Measurements from ENCODE around the gene CHCHD6. TPM values are rescaled to one million over a fixed set of nuclear protein-coding genes. Genes with fewer than 3 reads are reported as not detected.

Gene CHCHD6
- total and polyA plus RNA-seq, 12 donors, result 5.2 to 27.0 (median 10.2) TPM

DNA sequence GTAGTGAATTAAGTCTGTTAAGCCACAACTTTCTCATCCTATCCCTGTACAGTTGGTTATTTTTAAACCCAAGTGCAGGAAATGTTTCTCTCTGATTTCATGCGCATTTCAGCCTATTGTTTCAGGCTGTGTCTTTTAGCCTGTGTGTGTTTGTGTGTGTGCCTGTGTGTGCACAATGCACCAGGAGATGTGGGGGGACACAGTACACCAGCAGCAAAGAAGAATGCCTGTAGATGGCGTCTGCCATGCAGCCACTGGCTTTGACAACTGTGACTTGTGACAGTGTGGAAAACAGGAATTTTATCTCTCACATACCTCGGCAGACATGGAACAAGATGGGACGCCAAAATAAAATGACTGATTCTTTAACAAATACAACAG lies 235.3 kb downstream of the CHCHD6 start:
- intact Hi-C loops (cut with DNase I), result no loop called here
- no peaks in the 10 kb centered on the region for H3K36me3 ChIP-seq
- peaks cover 6 to 34% (median 31%) of the 10 kb centered on the region in 9 donors for H3K4me1 ChIP-seq
- H3K9me3 ChIP-seq, result no peaks in the 10 kb centered on the region
- TF ChIP-seq, protein P1, sequence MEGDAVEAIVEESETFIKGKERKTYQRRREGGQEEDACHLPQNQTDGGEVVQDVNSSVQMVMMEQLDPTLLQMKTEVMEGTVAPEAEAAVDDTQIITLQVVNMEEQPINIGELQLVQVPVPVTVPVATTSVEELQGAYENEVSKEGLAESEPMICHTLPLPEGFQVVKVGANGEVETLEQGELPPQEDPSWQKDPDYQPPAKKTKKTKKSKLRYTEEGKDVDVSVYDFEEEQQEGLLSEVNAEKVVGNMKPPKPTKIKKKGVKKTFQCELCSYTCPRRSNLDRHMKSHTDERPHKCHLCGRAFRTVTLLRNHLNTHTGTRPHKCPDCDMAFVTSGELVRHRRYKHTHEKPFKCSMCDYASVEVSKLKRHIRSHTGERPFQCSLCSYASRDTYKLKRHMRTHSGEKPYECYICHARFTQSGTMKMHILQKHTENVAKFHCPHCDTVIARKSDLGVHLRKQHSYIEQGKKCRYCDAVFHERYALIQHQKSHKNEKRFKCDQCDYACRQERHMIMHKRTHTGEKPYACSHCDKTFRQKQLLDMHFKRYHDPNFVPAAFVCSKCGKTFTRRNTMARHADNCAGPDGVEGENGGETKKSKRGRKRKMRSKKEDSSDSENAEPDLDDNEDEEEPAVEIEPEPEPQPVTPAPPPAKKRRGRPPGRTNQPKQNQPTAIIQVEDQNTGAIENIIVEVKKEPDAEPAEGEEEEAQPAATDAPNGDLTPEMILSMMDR (IDR thresholded peaks at IDR 0.05), result peak in 5 of 9 donors; percentile 11 to 40 (median 35)
- ATAC-seq (peak in 5 of 8 donors; percentile 23 to 59 (median 52)), DNase-seq (no peak)
- no peak overlapping the region for H3K4me3 ChIP-seq
- H3K27me3 ChIP-seq, result no peaks in the 10 kb centered on the region
- H3K27ac ChIP-seq, result peak overlapping the region in 2 of 10 donors; percentile 0 to 15
- 23 to 38% methylated on average over 4 of the region's 4 CpGs for WGBS, 2 donors

DNA sequence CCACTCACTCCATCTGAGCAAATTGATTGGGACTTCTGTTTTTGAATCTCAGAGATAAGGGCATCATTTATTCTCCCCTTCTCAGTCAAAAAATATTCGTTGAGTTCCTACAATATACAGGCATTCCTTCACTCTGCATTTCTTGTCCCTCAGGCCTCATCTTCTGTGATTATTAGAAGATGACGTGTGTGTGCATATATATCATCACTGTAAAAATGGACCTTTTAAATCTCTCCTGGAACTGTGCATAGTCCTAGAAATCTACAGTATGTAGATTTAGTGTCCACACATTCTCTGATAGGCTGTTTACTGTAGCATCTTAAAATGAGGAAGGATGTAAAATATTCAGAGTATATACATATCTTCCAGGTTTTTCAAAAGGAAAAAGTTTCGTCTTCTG lies 235.7 kb downstream of the CHCHD6 start:
- Histone ChIP-seq H3K36me3 (no peaks in the 10 kb centered on the region), H3K9me3 (no peaks in the 10 kb centered on the region), H3K27ac (no peak overlapping the region), H3K4me3 (no peak overlapping the region), H3K27me3 (no peaks in the 10 kb centered on the region), H3K4me1 (peaks cover 6 to 34% (median 31%) of the 10 kb centered on the region in 9 donors)
- DNase-seq (no peak), ATAC-seq (no peak)
- TF ChIP-seq, protein P1 (IDR thresholded peaks at IDR 0.05), result no peak
- 65 to 76% methylated on average over 3 of the region's 3 CpGs for WGBS, 2 donors
- intact Hi-C loops (cut with DNase I), result no loop called here

DNA sequence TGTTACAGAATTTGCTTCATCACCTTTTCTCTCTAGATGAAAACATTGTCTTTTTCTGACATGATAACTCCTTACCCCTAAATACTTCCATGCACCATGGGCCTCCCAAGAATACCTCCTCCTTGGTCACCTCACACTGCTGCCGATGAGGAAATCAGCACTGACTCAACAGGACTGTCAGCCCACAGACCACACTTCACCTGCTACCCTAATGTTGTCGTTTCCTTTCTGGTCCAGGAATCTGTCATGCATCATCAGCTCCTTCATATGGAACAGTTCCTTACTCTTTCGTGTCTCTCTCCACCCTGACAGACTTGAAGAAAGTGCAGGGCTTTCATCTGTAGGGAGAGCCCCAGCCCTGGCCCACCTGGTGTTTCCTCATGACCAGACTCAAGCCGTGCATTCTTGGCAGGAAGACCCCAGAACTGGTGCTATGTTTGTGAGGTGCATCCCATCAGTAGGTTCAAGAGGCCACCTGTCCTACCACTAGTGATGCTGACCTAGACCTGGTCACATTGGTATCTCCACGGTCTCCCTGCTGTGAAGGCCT lies 237.8 kb downstream of the CHCHD6 start:
- 91 to 94% methylated on average over 5 of the region's 5 CpGs for WGBS, 2 donors
- Histone ChIP-seq H3K27me3 (no peaks in the 10 kb centered on the region), H3K36me3 (no peaks in the 10 kb centered on the region), H3K4me1 (peaks cover 6 to 34% (median 24%) of the 10 kb centered on the region in 9 donors), H3K9me3 (no peaks in the 10 kb centered on the region), H3K4me3 (no peak overlapping the region), H3K27ac (no peak overlapping the region)
- ATAC-seq (no peak), DNase-seq (no peak)
- TF ChIP-seq, protein P1 (IDR thresholded peaks at IDR 0.05), result no peak
- intact Hi-C loops (cut with DNase I), result no loop called here

DNA sequence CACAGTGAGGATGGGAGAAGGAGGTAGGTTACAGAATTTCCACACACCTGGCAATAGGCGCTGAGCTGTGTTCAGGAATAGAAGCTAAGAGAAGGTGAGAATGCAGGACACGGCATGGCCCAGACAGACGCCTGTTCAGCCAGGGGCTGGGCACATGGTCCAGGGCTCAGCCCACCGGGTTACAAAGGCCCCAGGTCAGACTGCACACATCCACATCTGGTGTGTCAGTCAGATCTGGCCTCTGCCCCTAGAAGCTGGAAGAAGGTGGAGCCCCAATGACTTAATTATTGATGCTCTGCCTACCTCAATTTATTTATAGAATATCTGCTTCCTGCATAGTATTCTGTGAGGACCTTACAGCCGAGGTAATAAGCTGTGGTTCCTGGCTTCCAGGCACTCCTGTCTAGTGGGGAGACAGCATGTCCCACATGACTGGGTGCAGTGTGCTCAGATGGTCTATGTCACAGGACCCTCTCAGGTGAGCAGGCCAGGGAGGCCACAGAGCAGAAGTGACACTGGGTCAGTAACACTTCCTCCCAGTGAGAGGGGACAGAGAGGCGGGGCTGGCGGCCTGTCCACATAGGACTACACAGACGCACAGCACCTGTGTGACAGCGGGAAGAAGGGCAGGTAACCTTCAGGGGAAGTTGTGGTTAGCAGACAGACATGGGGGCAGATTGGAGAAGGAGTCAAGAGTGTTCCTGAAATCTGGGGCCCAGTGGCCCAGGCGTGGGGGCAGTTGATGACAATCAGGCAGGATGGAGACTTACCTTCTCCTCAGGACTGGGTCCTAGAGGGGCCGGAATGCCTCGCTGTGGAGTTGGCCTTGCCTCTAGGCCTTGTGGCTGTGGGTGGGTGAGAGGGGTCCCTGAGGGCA lies 240.3 kb downstream of the CHCHD6 start:
- ATAC-seq (no peak), DNase-seq (no peak)
- H3K36me3 ChIP-seq, result no peaks in the 10 kb centered on the region
- WGBS, 2 donors, result 92 to 96% methylated on average over 12 of the region's 12 CpGs
- H3K27me3 ChIP-seq, result no peaks in the 10 kb centered on the region
- intact Hi-C loops (cut with DNase I), result no loop called here
- H3K4me1 ChIP-seq, result peaks cover 0 to 21% (median 8%) of the 10 kb centered on the region in 9 donors
- TF ChIP-seq, protein P1 (IDR thresholded peaks at IDR 0.05), result no peak
- no peaks in the 10 kb centered on the region for H3K9me3 ChIP-seq
- H3K4me3 ChIP-seq, result no peak overlapping the region
- no peak overlapping the region for H3K27ac ChIP-seq

All from heart right ventricle (tissue), 16 donors.